ENCODE measurements around the gene COX14.
A peak's percentile ranks its signal among the peaks of the same experiment; 100 is the strongest.

COX14 gene

GRCh38 chr12:50111693-50112455, at the start of gene COX14:
TSS of gene COX14 (plus strand) at chr12:50112236. CDS start at chr12:50120044, 7,808 bp downstream.
- Mint-ChIP-seq H3K36me3 (peaks cover 17 to 27% of the 10 kb centered on the region in 2 donors), H3K27ac (peak within 1 kb of the TSS; percentile 98), H3K4me3 (peak within 1 kb of the TSS; percentile 95 to 98), H3K27me3 (no peaks in the 10 kb centered on the region), H3K9me3 (no peaks in the 10 kb centered on the region), H3K4me1 (peaks cover 38 to 67% of the 10 kb centered on the region in 2 donors)
- ATAC-seq (replicated peaks) (peak; percentile 76 to 81), DNase-seq (peak; percentile 99)

DNA sequence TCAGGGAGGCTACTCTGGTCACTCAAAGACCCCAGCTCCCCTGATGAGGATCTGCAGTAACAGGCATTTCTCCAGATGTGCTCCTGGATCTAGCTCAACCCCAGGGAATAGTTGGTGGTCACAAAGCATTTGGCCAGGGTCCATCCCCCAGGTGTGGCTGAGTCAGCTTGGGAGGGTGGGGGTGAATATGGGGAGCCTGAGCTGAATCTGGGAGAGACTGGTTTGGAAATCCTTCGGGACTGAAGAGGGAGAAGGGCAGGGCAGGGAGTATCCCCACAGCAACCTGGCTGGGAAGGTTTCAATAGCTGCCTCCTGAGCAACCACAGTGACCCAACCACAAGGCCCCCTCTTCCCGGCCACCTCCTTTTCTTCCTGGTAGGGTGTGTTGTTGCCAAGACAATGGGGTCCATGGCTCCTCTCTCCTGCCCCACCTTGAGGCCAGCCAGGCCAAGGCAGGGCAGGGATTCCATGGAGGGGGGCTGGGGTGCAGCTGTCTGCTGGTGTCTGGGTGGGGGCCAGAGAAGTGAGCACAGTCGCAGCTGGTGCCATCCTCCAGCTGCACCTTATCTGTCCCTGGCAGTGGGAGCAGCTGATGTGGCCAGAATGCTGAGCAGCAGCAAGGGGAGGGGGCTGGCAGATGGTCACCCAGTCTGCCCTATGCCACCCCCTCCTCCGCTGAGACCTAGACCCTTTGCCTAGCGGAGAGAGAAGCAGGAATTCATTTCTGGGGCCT, 49.1 kb upstream of the COX14 start:
- DNase-seq (no peak), ATAC-seq (replicated peaks) (no peak)
- Mint-ChIP-seq H3K4me3 (no peak overlapping the region), H3K9me3 (no peaks in the 10 kb centered on the region), H3K36me3 (no peaks in the 10 kb centered on the region), H3K27me3 (peaks cover 48 to 56% of the 10 kb centered on the region in 2 donors), H3K4me1 (peaks cover 0 to 5% of the 10 kb centered on the region in 2 donors), H3K27ac (no peak overlapping the region)

- DNase-seq = no peak
- no peaks in the 10 kb centered on the region for H3K9me3 Mint-ChIP-seq
- H3K27me3 Mint-ChIP-seq = peaks cover 22 to 29% of the 10 kb centered on the region in 2 donors
- H3K4me1 Mint-ChIP-seq = peaks cover 0 to 7% of the 10 kb centered on the region in 2 donors
- no peaks in the 10 kb centered on the region for H3K36me3 Mint-ChIP-seq
- H3K4me3 Mint-ChIP-seq = no peak overlapping the region
- no peak overlapping the region for H3K27ac Mint-ChIP-seq
- no peak for ATAC-seq (replicated peaks)
Observed at GRCh38 chr12:50065726-50066310, 46.2 kb upstream of the COX14 start.

DNA sequence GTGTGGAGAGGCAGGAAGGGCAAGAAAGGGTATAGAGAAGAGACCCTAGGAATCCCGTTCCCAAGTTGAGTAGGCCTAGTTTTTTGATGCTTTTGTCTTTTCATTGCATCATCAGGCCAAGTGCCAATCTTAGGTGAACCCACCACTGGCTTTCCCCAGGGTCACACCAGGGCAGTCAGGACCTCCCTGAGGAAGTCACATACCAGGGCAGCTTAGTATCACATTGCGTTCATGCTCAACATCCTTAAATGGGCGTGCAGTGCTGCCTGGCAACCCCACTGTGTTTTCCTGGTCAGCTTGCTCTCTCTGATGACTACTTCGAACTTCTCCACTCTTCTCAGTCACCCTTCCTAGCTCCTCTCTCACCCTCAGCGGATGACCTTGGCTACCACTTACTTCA, 45.6 kb upstream of the COX14 start:
- H3K9me3 Mint-ChIP-seq = no peaks in the 10 kb centered on the region
- H3K4me3 Mint-ChIP-seq = no peak overlapping the region
- no peak overlapping the region for H3K27ac Mint-ChIP-seq
- ATAC-seq (replicated peaks) (peak; percentile 49 to 57), DNase-seq (no peak)
- H3K27me3 Mint-ChIP-seq = peaks cover 16 to 23% of the 10 kb centered on the region in 2 donors
- no peaks in the 10 kb centered on the region for H3K36me3 Mint-ChIP-seq
- H3K4me1 Mint-ChIP-seq = peaks cover 0 to 7% of the 10 kb centered on the region in 2 donors

GRCh38 chr12:50069069-50069468, 43.0 kb upstream of the COX14 start:
- H3K4me3 Mint-ChIP-seq = no peak overlapping the region
- peaks cover 12 to 13% of the 10 kb centered on the region in 2 donors for H3K27me3 Mint-ChIP-seq
- H3K9me3 Mint-ChIP-seq = no peaks in the 10 kb centered on the region
- no peak for ATAC-seq (replicated peaks)
- H3K27ac Mint-ChIP-seq = no peak overlapping the region
- DNase-seq = no peak
- no peaks in the 10 kb centered on the region for H3K36me3 Mint-ChIP-seq
- peaks cover 0 to 7% of the 10 kb centered on the region in 2 donors for H3K4me1 Mint-ChIP-seq

- no peak overlapping the region for H3K27ac Mint-ChIP-seq
Observed at GRCh38 chr12:50069539-50069938, 42.5 kb upstream of the COX14 start.

GRCh38 chr12:50070314-50071060, 41.5 kb upstream of the COX14 start:
- no peaks in the 10 kb centered on the region for H3K36me3 Mint-ChIP-seq
- peak; percentile 53 to 63 for ATAC-seq (replicated peaks)
- peak; percentile 49 for DNase-seq
- H3K4me1 Mint-ChIP-seq = peaks cover 6 to 11% of the 10 kb centered on the region in 2 donors
- no peak overlapping the region for H3K27ac Mint-ChIP-seq
- no peak overlapping the region for H3K4me3 Mint-ChIP-seq
- peaks cover 8 to 17% of the 10 kb centered on the region in 2 donors for H3K27me3 Mint-ChIP-seq
- no peaks in the 10 kb centered on the region for H3K9me3 Mint-ChIP-seq

More at GRCh38 chr12:50069539-50069938, 42.5 kb upstream of the COX14 start:
- Mint-ChIP-seq H3K4me3 (no peak overlapping the region), H3K9me3 (no peaks in the 10 kb centered on the region), H3K27me3 (peaks cover 9 to 12% of the 10 kb centered on the region in 2 donors), H3K36me3 (no peaks in the 10 kb centered on the region), H3K4me1 (peaks cover 0 to 7% of the 10 kb centered on the region in 2 donors)
- no peak for DNase-seq
- no peak for ATAC-seq (replicated peaks)

DNA sequence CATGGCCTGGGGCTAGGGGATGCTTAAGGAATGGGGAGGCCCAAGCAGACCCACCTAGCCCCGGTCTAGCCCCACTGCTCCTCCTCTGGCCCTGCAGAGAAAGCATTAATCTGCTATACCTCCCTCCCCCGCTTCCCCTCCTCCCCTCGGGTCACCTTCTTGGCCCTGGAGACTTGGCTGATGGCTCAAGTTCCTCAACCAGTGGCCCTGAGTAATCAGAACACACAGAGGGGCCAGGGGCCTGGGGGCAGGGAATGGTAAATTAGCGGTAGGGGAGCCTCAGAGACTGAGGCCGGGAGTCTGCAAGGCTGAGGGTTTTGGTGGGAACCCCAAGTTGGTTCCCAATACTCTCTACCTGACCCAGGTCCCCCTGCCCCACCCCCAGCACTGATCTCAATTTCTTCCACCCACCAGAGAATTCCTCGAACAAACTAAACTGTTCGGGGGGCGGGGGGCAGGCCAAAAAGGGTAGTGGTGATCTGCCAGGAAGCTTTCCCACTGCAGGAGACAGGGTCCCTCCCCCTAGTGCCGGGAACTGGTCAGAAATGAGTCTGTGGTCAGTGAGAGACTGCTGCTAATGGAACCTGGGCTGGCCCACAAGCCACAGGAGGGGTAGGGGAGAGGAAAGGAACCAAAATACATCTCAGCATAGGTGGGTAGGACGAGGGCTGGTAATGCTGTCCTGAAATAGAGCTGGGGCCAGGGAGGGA, 39.7 kb upstream of the COX14 start:
- DNase-seq = no peak
- Mint-ChIP-seq H3K27ac (no peak overlapping the region), H3K9me3 (no peaks in the 10 kb centered on the region), H3K27me3 (peaks cover 8 to 28% of the 10 kb centered on the region in 2 donors), H3K4me3 (no peak overlapping the region), H3K4me1 (peaks cover 6 to 13% of the 10 kb centered on the region in 2 donors), H3K36me3 (no peaks in the 10 kb centered on the region)
- no peak for ATAC-seq (replicated peaks)

- H3K9me3 Mint-ChIP-seq = no peaks in the 10 kb centered on the region
- no peaks in the 10 kb centered on the region for H3K36me3 Mint-ChIP-seq
- H3K4me1 Mint-ChIP-seq = peaks cover 6 to 13% of the 10 kb centered on the region in 2 donors
- ATAC-seq (replicated peaks) (no peak), DNase-seq (no peak)
- H3K27ac Mint-ChIP-seq = no peak overlapping the region
- H3K4me3 Mint-ChIP-seq = no peak overlapping the region
- H3K27me3 Mint-ChIP-seq = peaks cover 8 to 36% of the 10 kb centered on the region in 2 donors
Observed at GRCh38 chr12:50073206-50073605, 38.8 kb upstream of the COX14 start.

- H3K4me3 Mint-ChIP-seq = no peak overlapping the region
- no peaks in the 10 kb centered on the region for H3K9me3 Mint-ChIP-seq
- peaks cover 6 to 13% of the 10 kb centered on the region in 2 donors for H3K4me1 Mint-ChIP-seq
- no peak for DNase-seq
- H3K27me3 Mint-ChIP-seq = peaks cover 8 to 39% of the 10 kb centered on the region in 2 donors
- H3K27ac Mint-ChIP-seq = no peak overlapping the region
- no peaks in the 10 kb centered on the region for H3K36me3 Mint-ChIP-seq
- no peak for ATAC-seq (replicated peaks)
Observed at GRCh38 chr12:50073712-50074111, 38.3 kb upstream of the COX14 start.

GRCh38 chr12:50074936-50075807, 36.9 kb upstream of the COX14 start:
- no peaks in the 10 kb centered on the region for H3K9me3 Mint-ChIP-seq

DNA sequence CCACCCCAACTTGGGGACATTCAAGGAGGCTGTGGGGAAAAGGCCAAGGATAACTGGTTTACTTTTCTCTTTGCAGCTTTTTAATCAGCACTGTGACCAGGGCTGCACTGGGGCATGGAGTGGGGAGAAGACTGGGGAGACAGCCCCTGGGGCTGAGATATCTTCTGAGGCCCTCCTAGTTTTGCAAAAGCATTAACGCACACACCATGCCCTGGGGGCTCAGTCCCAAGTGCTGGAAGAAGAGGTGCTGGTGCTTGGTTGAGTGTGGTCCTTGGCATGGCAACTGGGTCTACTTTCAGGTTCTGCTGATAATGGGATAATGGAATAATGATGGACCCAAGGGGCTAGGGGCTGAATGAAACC, 36.2 kb upstream of the COX14 start:
- Mint-ChIP-seq H3K36me3 (no peaks in the 10 kb centered on the region), H3K4me1 (peaks cover 6% of the 10 kb centered on the region in 2 donors), H3K27me3 (peaks cover 8 to 49% of the 10 kb centered on the region in 2 donors), H3K4me3 (no peak overlapping the region), H3K27ac (no peak overlapping the region), H3K9me3 (no peaks in the 10 kb centered on the region)
- ATAC-seq (replicated peaks) (no peak), DNase-seq (no peak)

More at GRCh38 chr12:50074936-50075807, 36.9 kb upstream of the COX14 start:
- peak overlapping the region in 1 of 2 donors; percentile 25 for H3K4me3 Mint-ChIP-seq
- H3K27me3 Mint-ChIP-seq = peaks cover 8 to 49% of the 10 kb centered on the region in 2 donors
- peak; percentile 96 to 97 for ATAC-seq (replicated peaks)
- H3K4me1 Mint-ChIP-seq = peaks cover 6 to 11% of the 10 kb centered on the region in 2 donors
- H3K36me3 Mint-ChIP-seq = no peaks in the 10 kb centered on the region
- peak overlapping the region; percentile 82 for H3K27ac Mint-ChIP-seq
- peak; percentile 69 for DNase-seq

DNA sequence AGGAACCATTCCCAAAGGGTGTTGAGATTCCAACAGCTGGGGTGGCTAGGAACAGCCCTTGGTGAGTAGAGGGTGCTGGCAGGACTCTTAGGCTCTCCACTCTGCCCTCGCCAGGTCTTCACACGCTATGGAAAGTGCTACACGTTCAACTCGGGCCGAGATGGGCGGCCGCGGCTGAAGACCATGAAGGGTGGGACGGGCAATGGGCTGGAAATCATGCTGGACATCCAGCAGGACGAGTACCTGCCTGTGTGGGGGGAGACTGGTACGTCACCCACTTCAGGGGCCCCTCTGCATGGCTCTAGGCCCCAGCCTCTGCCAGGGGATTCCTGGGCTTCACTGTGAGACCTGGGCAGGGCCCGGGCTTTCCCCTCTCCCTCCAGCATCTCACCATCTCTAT, 34.9 kb upstream of the COX14 start:
- Mint-ChIP-seq H3K27ac (no peak overlapping the region), H3K9me3 (no peaks in the 10 kb centered on the region), H3K4me1 (peaks cover 6 to 13% of the 10 kb centered on the region in 2 donors), H3K36me3 (no peaks in the 10 kb centered on the region), H3K4me3 (no peak overlapping the region), H3K27me3 (peaks cover 8 to 49% of the 10 kb centered on the region in 2 donors)
- DNase-seq (no peak), ATAC-seq (replicated peaks) (no peak)
